Endometrium (tissue), 2 donors: Measurements from ENCODE around the gene CDH13.

Source experiments
- FAIRE-seq: peaks from 2 replicates; lab custom pipeline; 2012; peaks lifted over from hg19 to GRCh38; lab: Jason Lieb, UNC
- donor health status: control.
- donor health status: control.

Gene CDH13

DNA sequence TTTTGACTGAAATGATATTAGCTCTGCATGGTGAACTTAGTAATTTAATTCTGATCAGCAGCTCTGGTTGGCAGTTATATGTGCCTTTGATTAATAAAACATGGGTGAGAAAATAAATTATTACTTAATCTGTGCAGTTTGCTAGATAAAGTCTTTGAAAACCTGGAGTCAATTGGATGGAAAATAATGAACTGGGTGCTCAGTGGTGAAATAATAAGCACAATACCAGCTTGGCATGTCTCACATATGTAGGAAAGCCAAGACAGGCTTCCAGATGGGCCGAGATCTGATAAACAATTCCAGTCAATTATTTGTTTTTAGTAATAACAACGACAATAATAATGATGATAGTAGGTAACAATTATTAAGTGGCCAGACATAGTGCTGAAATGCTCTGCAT lies 326.7 kb downstream of the CDH13 start:
- no peak for FAIRE-seq

DNA sequence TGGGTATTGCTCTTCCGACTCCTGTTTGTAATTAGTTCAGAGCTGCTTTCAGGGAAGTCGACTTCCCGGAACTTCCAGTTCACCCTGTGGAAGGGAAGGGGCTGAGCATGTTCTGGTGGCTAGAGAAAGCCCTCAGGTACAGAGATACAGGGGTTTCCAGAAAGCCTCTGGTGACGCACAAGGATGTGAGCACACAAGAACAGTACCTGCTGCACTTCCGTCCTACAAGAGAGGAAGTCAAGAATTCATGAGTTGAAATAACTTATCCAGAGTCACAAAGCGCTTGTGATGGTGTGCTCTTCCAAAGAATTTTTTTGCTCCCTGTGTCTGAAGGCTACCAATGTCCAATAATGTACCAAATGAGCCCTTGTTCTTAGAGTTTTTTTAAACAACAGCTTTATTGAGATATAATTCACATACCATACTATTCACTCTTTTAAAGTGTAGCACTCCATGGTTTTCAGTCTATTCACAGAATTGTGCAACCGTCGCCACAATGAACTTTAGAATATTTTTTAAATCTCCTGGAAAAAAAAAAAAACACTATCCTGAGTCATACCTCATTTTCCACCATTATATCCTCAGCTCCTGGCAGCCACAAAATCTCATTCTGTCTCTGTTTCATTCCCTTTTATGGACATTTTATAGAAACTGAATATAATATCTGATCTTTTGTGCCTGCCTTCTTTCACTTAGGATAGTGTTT lies 327.6 kb downstream of the CDH13 start:
- no peak for FAIRE-seq

- no peak for FAIRE-seq
Measured at GRCh38 chr16:82955741-82956348, 329.1 kb downstream of the CDH13 start.

DNA sequence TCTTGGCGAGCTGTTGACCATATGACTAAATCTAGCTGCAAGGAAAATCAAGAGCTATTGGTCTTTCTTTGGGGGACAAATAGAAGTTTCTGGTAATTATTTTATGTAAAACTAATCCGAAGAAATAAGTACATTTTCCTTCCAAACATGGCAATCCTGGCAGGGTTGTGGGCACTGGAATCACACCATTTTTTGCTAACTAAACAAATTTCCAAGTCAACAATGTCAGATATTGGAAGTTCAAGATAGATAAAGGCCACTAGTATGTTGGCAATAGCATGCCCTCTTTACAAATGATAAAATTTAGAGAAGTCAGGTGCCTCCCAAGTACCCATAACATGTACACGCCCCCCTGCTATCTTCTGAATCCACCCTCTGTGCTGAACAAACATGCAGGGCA lies 330.4 kb downstream of the CDH13 start:
- no peak for FAIRE-seq

DNA sequence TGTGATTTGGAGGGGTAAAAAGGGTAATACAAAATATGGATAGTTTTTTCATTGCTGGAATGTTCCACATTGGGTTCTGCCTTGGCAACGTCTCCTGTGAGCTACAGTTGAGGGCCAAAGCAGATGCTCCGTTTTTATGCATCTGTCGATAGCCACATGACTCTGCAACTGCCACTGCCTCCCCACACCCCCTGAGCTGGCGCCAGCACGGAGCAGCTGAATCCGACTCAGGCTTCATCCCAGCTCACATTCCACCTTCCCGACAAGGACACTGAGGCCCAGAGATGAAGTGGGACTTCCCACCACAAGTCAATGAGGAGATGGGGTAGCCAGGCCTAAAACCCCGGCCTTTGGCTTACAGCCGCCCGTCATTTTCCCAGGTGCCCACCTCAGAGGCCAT lies 334.1 kb downstream of the CDH13 start:
- no peak for FAIRE-seq

DNA sequence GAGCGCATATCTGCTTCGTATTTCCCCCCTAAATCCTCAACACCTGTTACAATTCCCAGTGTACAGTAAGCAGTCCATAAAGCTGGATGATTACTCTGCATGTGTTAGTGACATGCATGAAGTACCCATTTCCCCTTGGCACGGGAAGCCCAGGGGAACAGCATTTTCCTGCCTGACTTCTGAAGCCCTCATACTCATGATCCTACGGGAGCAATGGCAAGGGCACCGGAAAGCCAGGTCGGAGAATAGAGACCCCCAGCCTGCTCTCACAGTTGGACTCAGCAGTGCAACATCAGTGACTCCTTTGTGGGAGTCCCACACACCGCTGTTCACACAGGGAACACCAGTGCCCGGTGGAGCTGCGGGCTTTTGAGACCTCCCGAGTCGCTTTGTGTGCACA lies 336.9 kb downstream of the CDH13 start:
- FAIRE-seq: no peak

GRCh38 chr16:82965808-82966207 lies 339.0 kb downstream of the CDH13 start:
- no peak for FAIRE-seq

GRCh38 chr16:82967424-82967823 lies 340.7 kb downstream of the CDH13 start:
- FAIRE-seq: no peak

- FAIRE-seq: no peak
Measured at GRCh38 chr16:82971126-82971525, 344.4 kb downstream of the CDH13 start.

- FAIRE-seq: no peak
Measured at GRCh38 chr16:82972331-82972919, 345.7 kb downstream of the CDH13 start.

DNA sequence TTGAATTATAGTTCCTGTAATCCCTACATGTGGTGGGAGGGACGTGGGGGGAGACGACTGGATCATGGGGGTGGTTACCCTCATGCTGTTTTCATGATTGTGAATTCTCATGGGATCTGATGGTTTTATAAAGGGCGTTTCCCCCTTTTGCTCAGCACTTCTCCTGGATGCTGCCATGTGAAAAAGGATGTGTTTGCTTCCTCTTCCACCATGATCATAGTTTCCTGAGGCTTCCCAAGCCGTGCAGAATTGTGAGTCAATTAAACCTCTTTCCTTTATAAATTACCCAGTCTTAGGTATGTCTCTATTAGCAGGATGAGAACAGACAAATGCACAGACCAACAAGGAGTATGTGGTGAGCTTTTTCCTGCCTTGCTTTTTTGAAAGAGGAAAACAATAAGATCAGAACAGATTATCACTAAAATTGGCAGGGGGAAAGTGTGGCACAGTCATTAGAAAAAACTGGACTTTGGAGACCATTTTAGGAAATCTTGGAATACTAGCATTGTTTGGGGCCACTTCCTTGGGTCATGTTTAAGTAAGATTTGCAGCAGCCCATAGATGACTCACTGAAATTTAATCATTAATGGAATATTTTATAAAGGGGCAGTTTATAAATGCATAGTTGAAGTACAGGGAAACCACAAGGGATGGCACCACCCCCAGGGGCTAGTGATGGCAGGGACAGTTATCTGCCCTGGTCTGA lies 352.8 kb downstream of the CDH13 start:
- no peak for FAIRE-seq

- no peak for FAIRE-seq
Measured at GRCh38 chr16:82980810-82981209, 354.0 kb downstream of the CDH13 start.

GRCh38 chr16:82987767-82988166 lies 361.0 kb downstream of the CDH13 start:
- no peak for FAIRE-seq

DNA sequence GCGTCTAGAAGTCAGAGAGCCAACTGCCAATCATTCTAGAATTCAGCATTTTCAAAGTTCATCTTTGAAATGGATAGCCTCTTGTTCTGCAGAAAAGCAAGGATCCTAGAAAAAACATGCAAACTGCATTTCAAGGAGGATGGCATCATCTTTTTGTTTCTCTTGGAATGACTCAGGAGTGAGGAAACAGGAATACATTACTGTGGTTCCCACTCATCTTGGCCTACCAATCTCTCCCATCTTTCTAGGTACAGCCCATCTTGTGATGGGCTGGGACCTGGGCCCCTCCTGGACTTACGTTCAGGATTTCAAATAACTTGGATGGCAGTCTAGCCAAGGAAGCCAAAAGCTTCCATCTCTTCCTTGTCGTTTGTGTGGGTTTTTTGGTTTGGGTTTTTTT lies 363.4 kb downstream of the CDH13 start:
- FAIRE-seq: no peak

- no peak for FAIRE-seq
Measured at GRCh38 chr16:82991410-82991809, 364.6 kb downstream of the CDH13 start.

- no peak for FAIRE-seq
Measured at GRCh38 chr16:82991966-82992675, 365.4 kb downstream of the CDH13 start.

- FAIRE-seq: no peak
Measured at GRCh38 chr16:82992786-82993185, 366.0 kb downstream of the CDH13 start.

- no peak for FAIRE-seq
Measured at GRCh38 chr16:82993415-82993814, 366.6 kb downstream of the CDH13 start.

- no peak for FAIRE-seq
Measured at GRCh38 chr16:82993926-82994325, 367.2 kb downstream of the CDH13 start.

- FAIRE-seq: no peak
Measured at GRCh38 chr16:82995286-82995923, 368.6 kb downstream of the CDH13 start.

GRCh38 chr16:82995924-82996441 lies 369.2 kb downstream of the CDH13 start:
- FAIRE-seq: peak; percentile 66

GRCh38 chr16:82996814-82997213 lies 370.0 kb downstream of the CDH13 start:
- no peak for FAIRE-seq
